ENCODE data around the gene MAP3K14. TPM values are rescaled to one million over a fixed set of nuclear protein-coding genes. Genes with fewer than 3 reads are reported as not detected.
A peak's percentile ranks its signal among the peaks of the same experiment; 100 is the strongest.

The MAP3K14 gene
- total RNA-seq (10 to 100 TPM; 12.2 to 17.1 (median 15.1) TPM), polyA plus RNA-seq (10.8 TPM)
- long read RNA-seq, donor 1, full-length matches to known transcripts, result 7 of 27 reads
- long read RNA-seq, donor 1, partial matches to known transcripts, result 16 of 27 reads
- long read RNA-seq, donor 1, other reads (novel, unspliced or antisense), result 4 of 27 reads
- long read RNA-seq, donor 2, full-length matches to known transcripts, result 10 of 16 reads
- long read RNA-seq, donor 2, partial matches to known transcripts, result 4 of 16 reads
- long read RNA-seq, donor 2, other reads (novel, unspliced or antisense), result 2 of 16 reads
- long read RNA-seq, donor 3, full-length matches to known transcripts, result 21 of 47 reads
- long read RNA-seq, donor 3, partial matches to known transcripts, result 17 of 47 reads
- long read RNA-seq, donor 3, other reads (novel, unspliced or antisense), result 9 of 47 reads
- long read RNA-seq, donor 4, full-length matches to known transcripts, result 3 of 12 reads
- long read RNA-seq, donor 4, partial matches to known transcripts, result 8 of 12 reads
- long read RNA-seq, donor 4, other reads (novel, unspliced or antisense), result 1 of 12 reads

DNA sequence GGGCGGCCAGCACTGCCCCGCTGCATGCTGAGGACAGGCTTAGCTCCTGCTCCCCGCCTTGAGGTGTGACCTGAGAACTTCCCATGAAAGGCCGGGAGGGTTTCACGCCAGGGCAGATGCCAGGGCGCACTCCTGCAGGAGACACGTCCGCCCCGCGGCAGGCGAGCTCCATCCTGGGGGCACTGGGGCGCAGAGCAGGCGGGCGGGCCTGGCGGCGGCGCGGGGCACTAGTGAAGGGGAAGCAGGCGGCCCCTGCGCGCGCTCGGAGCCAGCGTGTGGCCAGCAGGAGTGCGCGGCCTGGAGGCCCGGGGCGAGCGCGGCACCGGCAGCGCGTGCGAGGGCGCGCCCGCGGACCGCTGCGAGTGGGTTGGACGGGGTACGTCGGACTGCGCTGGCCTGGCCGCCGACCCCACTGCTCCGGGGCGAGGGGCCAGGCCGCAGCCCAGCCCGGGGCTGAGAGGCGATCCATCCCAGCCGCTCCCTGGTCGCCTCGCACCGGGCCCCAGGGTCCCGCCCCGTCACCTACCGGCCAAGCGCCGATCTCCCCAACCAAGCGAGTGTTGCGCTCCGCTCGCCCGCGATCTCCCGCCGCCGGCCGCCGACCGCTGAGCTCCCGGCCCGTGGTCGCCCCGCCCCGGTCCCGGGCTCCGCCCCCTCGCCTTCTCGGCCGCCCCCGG lies at the start of gene MAP3K14:
MAP3K14 (minus strand) TSS at position 587 of the 677 bp plus-strand sequence. CDS start 26,275 bp downstream, outside the sequence.
- Histone ChIP-seq H3K27me3 (ENCODE audit: control insufficient read depth, insufficient read depth) (no peaks in the 10 kb centered on the region), H3K9me3 (ENCODE audit: control insufficient read depth, low read length) (no peaks in the 10 kb centered on the region), H3K4me1 (ENCODE audit: control insufficient read depth, insufficient read depth, low read length) (peaks cover 21% of the 10 kb centered on the region), H3K27ac (ENCODE audit: low read length) (peak within 1 kb of the TSS; percentile 94), H3K4me3 (ENCODE audit: low read length) (peak within 1 kb of the TSS; percentile 92)
- under 1% methylated on average over 83 of the region's 83 CpGs for whole genome bisulfite sequencing
- DNase-seq, result peak; percentile 75 to 93 (median 92)
- intact Hi-C loops (cut with DNase I), result loop anchor here in 2 of 4 donors (5.0 to 10.0 kb wide), 4 partner anchors 39 to 172 kb away; partner anchors contain the start of gene HEXIM1 (in 1 of the 2)
- peak; percentile 51 to 61 for ATAC-seq

DNA sequence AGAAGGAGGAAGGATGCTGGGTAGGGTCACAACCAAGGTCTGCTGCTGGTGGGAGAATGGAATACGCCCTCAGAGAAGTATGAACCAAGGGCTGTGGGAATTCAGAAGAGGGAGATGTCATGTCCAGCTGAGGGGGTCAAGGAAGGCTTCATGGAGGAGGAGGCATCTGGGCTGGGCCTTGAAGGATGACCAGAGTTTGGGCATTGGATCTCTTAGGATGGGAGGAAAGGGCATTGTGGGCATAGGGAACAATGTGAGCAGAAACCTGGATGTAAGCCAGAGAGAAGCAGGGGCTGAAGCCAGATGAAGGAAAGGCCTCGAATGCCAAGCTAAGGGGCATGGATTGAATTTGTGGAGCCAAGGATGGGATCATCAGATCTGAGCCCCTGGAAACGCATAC lies 49.2 kb upstream of the MAP3K14 start:
- Histone ChIP-seq H3K9me3 (ENCODE audit: control insufficient read depth, low read length) (no peaks in the 10 kb centered on the region), H3K27me3 (ENCODE audit: control insufficient read depth, insufficient read depth) (no peaks in the 10 kb centered on the region), H3K4me1 (ENCODE audit: control insufficient read depth, insufficient read depth, low read length) (no peaks in the 10 kb centered on the region), H3K4me3 (ENCODE audit: low read length) (no peak overlapping the region), H3K27ac (ENCODE audit: low read length) (no peak overlapping the region)
- WGBS, result 91% methylated on average over 3 of the region's 3 CpGs
- DNase-seq (no peak), ATAC-seq (no peak)
- intact Hi-C loops (cut with DNase I), result no loop called here

DNA sequence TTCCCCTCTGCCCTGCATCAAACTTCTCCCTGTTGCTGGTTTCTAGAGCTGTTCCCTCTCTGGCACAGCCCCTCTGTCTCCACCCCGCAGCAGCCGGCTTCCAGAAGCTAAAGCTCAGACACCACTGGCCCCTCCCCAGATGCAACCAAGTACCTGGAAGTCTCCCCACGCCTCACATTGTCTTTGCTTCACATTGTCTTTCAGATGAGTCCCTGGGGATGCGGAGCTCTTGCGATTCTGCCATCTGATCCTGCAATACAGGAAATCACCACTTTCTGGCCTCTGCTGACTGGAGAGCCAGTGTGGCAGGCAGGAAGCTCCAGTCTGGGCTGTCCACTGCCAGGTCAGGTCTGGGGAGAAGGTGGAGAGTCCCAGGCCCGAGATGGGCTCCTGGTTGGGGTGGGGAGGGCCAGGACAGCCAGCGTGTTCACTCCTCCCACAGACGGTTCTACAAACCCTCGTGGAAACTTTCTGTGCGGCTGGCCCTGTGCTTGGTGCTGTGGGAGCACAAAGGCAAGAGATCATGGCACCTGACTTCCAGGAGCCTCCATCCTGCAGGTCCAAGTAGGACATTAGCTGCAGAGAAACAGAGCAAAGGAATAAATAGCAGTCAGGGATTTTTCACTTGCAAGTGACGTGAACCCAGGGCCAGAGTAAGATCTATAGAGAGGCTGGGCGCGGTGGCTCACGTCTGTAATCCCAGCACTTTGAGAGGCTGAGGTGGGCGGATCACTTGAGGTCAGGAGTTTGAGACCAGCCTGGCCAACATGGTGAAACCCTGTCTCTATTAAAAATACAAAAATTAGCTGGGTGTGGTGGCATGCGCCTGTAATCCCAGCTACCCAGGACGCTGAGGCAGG lies 47.9 kb upstream of the MAP3K14 start:
- peak; percentile 10 to 63 for ATAC-seq
- 63% methylated on average over 17 of the region's 17 CpGs for WGBS

DNA sequence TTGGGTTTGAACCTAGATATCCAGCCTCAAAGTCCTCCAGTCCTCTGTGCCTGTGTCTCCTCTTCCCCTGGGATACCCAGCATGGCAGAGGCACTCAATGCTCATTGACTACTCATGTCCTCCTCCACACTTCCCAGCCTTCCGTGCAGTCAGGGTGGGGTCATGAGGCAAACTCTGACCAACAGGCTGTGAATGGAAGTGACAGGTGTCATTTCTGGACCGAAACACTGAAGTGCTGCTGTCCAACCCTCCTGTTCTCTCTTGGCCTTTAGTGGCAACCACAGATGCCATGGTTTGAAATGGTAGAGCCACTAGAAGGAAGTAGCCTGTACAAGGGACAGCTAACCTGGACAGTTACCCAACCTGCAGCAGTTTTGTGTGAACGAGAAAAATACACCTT lies 46.7 kb upstream of the MAP3K14 start:
- Histone ChIP-seq H3K9me3 (ENCODE audit: control insufficient read depth, low read length) (no peaks in the 10 kb centered on the region), H3K27ac (ENCODE audit: low read length) (no peak overlapping the region), H3K4me1 (ENCODE audit: control insufficient read depth, insufficient read depth, low read length) (no peaks in the 10 kb centered on the region), H3K4me3 (ENCODE audit: low read length) (no peak overlapping the region), H3K27me3 (ENCODE audit: control insufficient read depth, insufficient read depth) (no peaks in the 10 kb centered on the region)
- ATAC-seq (no peak), DNase-seq (no peak)
- WGBS, result 85% methylated on average over 3 of the region's 3 CpGs
- intact Hi-C loops (cut with DNase I), result loop anchor here in 2 of 4 donors (2.0 to 5.0 kb wide), 2 partner anchors 21 to 36 kb away; no protein-coding TSS in a partner anchor

More for the DNA sequence above, 47.9 kb upstream of the MAP3K14 start:
- Histone ChIP-seq H3K4me3 (ENCODE audit: low read length) (no peak overlapping the region), H3K4me1 (ENCODE audit: control insufficient read depth, insufficient read depth, low read length) (no peaks in the 10 kb centered on the region), H3K9me3 (ENCODE audit: control insufficient read depth, low read length) (no peaks in the 10 kb centered on the region), H3K27ac (ENCODE audit: low read length) (no peak overlapping the region), H3K27me3 (ENCODE audit: control insufficient read depth, insufficient read depth) (no peaks in the 10 kb centered on the region)
- intact Hi-C loops (cut with DNase I), result loop anchor here in 1 of 4 donors (5.0 kb wide), 1 partner anchor 37 kb away; no protein-coding TSS in a partner anchor
- DNase-seq, result peak in 1 of 3 donors; percentile 24

DNA sequence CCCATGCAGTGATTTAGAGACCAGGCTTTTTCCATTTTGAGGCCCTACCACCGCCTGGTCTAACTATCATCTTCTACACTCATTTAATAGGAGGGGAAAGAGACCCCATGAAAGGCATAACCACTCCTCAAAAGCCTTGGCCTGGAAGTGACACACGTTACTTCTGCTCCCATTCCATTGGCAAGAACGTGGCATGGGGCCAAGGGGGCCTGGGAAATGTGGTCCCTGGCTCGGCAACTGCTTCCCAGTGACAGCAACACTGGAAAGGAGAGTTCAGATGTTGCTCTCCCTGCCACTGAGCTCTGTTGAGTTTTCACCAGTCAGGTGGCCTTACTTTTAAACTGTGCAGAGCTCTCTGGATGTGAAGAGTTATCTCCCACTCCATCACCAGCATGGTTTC lies 45.2 kb upstream of the MAP3K14 start:
- Histone ChIP-seq H3K27me3 (ENCODE audit: control insufficient read depth, insufficient read depth) (no peaks in the 10 kb centered on the region), H3K27ac (ENCODE audit: low read length) (no peak overlapping the region), H3K4me1 (ENCODE audit: control insufficient read depth, insufficient read depth, low read length) (no peaks in the 10 kb centered on the region), H3K9me3 (ENCODE audit: control insufficient read depth, low read length) (no peaks in the 10 kb centered on the region), H3K4me3 (ENCODE audit: low read length) (no peak overlapping the region)
- ATAC-seq (no peak), DNase-seq (peak in 1 of 3 donors; percentile 35)
- 78% methylated on average over 4 of the region's 4 CpGs for WGBS
- intact Hi-C loops (cut with DNase I), result loop anchor here in 2 of 4 donors (2.0 to 5.0 kb wide), 2 partner anchors 19 to 35 kb away; no protein-coding TSS in a partner anchor

DNA sequence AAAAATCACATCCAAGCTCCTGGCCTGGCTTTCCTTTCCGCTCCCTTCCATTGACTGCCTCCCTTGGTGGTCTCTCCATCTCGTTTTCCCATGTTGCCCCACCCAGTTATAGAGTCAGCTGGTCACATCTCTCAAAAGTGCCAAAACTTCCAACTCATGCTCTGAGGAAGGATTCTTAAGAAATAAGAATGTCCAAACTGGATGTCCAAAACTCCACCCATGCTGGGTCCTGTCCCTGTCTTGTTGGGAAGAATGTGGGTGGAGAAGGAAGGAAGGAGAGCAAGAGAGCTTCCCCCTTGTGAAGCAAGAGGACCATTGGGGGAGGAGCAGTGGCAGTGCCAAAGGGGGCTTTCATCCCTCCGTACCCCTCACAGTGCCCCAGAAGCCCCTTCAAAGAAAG lies 44.6 kb upstream of the MAP3K14 start:
- H3K27me3 ChIP-seq (ENCODE audit: control insufficient read depth, insufficient read depth), result no peaks in the 10 kb centered on the region
- WGBS, result 70% methylated on average over 3 of the region's 3 CpGs
- H3K4me3 ChIP-seq (ENCODE audit: low read length), result no peak overlapping the region
- no peaks in the 10 kb centered on the region for H3K4me1 ChIP-seq (ENCODE audit: control insufficient read depth, insufficient read depth, low read length)
- H3K9me3 ChIP-seq (ENCODE audit: control insufficient read depth, low read length), result no peaks in the 10 kb centered on the region
- DNase-seq (no peak), ATAC-seq (no peak)
- no peak overlapping the region for H3K27ac ChIP-seq (ENCODE audit: low read length)
- intact Hi-C loops (cut with DNase I), result loop anchor here in 1 of 4 donors (5.0 kb wide), 1 partner anchor 34 kb away; no protein-coding TSS in a partner anchor

DNA sequence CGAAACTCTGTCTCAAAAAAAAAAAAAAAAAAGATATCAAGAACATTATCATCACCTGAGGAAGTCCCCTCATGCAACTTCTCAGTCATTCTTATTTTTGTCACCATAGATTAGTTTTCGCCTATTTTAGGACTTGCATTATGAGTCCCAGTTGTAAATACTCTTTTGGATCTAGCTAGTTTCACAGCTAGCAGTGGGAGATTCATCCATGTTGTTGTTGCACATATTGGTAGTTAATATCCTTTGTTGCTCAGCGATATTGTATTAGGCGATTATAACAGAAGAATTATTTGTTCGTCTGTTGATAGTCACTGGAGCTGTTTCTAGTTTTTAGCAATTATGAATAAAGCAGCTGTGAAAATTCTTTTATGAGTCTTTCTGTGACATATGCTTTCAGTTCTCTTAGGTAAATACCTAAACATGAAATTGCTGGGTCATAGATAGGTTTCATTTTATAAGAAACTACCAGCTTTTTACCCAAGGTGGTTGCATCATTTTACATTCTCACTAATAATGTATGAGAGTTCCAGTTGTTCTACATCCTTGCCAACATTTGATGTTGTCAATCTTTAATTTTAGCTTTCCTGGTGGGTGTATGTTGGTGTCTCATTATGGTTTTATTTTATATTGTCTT lies 40.7 kb upstream of the MAP3K14 start:
- intact Hi-C loops (cut with DNase I), result no loop called here
- no peak overlapping the region for H3K27ac ChIP-seq (ENCODE audit: low read length)
- 94% methylated on average over 5 of the region's 5 CpGs for WGBS
- no peak for ATAC-seq
- no peaks in the 10 kb centered on the region for H3K4me1 ChIP-seq (ENCODE audit: control insufficient read depth, insufficient read depth, low read length)
- DNase-seq, result no peak
- H3K4me3 ChIP-seq (ENCODE audit: low read length), result no peak overlapping the region
- H3K27me3 ChIP-seq (ENCODE audit: control insufficient read depth, insufficient read depth), result no peaks in the 10 kb centered on the region
- H3K9me3 ChIP-seq (ENCODE audit: control insufficient read depth, low read length), result no peaks in the 10 kb centered on the region

DNA sequence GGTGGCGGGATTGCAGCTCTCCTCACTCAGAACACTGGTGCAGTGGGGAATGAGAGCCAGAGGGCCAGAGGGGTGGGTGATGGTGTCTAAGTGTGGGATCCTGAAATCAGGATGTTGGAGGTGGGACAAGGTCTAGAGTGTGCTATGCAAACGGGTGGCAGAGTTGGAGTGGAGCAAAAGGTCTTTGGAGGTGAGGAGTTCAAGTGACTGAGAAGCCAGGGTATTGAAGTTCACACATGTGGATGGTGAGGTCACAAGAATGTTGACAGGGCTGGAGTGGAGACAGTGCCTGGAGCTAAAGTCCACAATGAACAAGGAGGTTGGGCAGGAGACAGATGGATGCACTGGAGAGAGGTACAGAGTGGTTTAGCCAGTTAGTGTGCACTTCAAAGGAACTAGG lies 38.3 kb upstream of the MAP3K14 start:
- H3K9me3 ChIP-seq (ENCODE audit: control insufficient read depth, low read length), result no peaks in the 10 kb centered on the region
- H3K4me1 ChIP-seq (ENCODE audit: control insufficient read depth, insufficient read depth, low read length), result no peaks in the 10 kb centered on the region
- DNase-seq, result no peak
- intact Hi-C loops (cut with DNase I), result no loop called here
- no peaks in the 10 kb centered on the region for H3K27me3 ChIP-seq (ENCODE audit: control insufficient read depth, insufficient read depth)
- 57% methylated on average over 2 of the region's 2 CpGs for WGBS
- H3K27ac ChIP-seq (ENCODE audit: low read length), result no peak overlapping the region
- no peak overlapping the region for H3K4me3 ChIP-seq (ENCODE audit: low read length)
- peak in 1 of 2 donors; percentile 35 for ATAC-seq

DNA sequence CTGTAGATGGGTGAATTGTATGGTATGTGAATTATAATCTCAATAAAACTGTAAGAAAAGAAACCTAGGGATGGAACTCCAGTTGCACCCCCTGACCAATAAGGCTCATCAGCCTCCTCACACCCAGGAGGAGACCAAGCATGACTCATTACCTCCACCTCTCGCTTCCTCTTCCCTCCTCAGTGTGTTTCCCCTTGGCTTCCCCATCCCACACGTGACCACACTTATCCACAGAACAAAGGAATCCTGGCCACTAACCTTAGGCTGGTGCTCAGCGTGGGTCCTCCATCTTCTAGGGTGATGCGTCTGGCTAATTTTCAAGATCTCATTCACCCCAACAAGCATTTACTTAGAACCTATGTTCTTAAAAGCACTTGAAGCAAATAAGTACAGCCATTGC lies 36.2 kb upstream of the MAP3K14 start:
- intact Hi-C loops (cut with DNase I), result no loop called here
- 67% methylated on average over 4 of the region's 4 CpGs for WGBS
- peak in 1 of 2 donors; percentile 36 for ATAC-seq

DNA sequence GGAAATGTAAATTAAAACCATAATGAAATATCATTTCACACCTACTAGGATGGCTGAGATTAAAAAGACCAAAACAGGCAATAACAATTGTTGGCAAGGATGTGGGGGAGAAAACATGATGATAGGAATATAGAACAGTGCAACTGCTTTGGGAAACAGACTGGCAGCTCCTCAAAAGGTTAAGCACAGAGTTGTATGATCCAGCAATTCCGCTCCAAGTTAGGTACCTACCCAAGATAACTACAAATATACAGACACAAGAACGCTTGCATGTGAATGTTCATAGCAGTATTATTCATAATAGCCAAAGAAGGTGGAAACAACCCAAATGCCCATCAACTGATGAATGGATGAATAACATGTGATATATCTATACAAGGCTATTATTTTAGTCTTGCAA lies 35.0 kb upstream of the MAP3K14 start:
- Histone ChIP-seq H3K4me1 (ENCODE audit: control insufficient read depth, insufficient read depth, low read length) (no peaks in the 10 kb centered on the region), H3K9me3 (ENCODE audit: control insufficient read depth, low read length) (no peaks in the 10 kb centered on the region), H3K27me3 (ENCODE audit: control insufficient read depth, insufficient read depth) (no peaks in the 10 kb centered on the region), H3K4me3 (ENCODE audit: low read length) (no peak overlapping the region), H3K27ac (ENCODE audit: low read length) (no peak overlapping the region)
- no peak for DNase-seq
- 98% methylated on average over 2 of the region's 2 CpGs for WGBS
- intact Hi-C loops (cut with DNase I), result no loop called here
- no peak for ATAC-seq

More for the DNA sequence above, 36.2 kb upstream of the MAP3K14 start:
- Histone ChIP-seq H3K4me1 (ENCODE audit: control insufficient read depth, insufficient read depth, low read length) (no peaks in the 10 kb centered on the region), H3K9me3 (ENCODE audit: control insufficient read depth, low read length) (no peaks in the 10 kb centered on the region), H3K4me3 (ENCODE audit: low read length) (no peak overlapping the region), H3K27ac (ENCODE audit: low read length) (no peak overlapping the region), H3K27me3 (ENCODE audit: control insufficient read depth, insufficient read depth) (no peaks in the 10 kb centered on the region)
- DNase-seq, result no peak

All from right cardiac atrium (tissue), 5 donors.